Measurements from ENCODE around the gene OR10H1.
"Not testable (repeated sequence)": the region's sequence is repeated elsewhere in the genome, so short reads cannot be mapped to it uniquely, and the experiment has no call there.

OR10H1 gene

DNA sequence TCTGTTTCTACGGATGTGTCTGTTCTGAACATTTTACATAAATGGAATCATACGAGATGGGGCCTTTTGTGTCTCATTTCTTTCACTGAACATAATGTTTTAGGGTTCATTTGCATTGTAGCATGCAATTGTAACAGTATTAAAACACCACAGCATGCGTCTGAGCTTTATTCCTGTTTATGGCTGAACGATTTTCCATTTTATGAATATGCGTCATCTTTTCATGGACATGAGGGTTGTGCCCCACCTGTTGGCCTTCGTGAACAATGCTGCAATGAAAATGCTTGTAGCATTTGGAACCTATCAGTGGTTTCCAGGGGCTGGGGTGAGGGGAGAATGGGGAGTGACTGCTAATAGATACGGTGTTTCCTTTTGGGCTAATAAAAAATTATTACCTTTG is 5.1 kb downstream of the OR10H1 start:
- Histone ChIP-seq H2BK120ac (ENCODE audit: low read depth, low read length) (no peak overlapping the region), H3K9me3 (ENCODE audit: control insufficient read depth, low read length) (no peaks in the 10 kb centered on the region), H3K36me3 (ENCODE audit: control insufficient read depth in 1 of 2, insufficient read depth in 2 of 2, low read depth in 1 of 2, low read length in 2 of 2) (no peaks in the 10 kb centered on the region), H4K91ac (ENCODE audit: low read length) (no peak overlapping the region), H3K9ac (ENCODE audit: low read length) (no peak overlapping the region), H3K4me3 (ENCODE audit: insufficient read depth in 1 of 2, low read depth in 1 of 2, low read length in 2 of 2) (no peak overlapping the region), H2AK5ac (ENCODE audit: low read length, severe bottlenecking) (no peak overlapping the region), H3K27ac (ENCODE audit: low read length, poor library complexity, severe bottlenecking) (no peak overlapping the region), H3K79me1 (replicated peaks; ENCODE audit: low read length, poor library complexity, severe bottlenecking) (no peaks in the 10 kb centered on the region), H3K14ac (ENCODE audit: low read length in 2 of 2) (no peak overlapping the region), H4K8ac (ENCODE audit: low read length) (no peak overlapping the region), H3K18ac (ENCODE audit: low read depth in 1 of 2, low read length in 2 of 2) (no peak overlapping the region), H2BK12ac (ENCODE audit: low read length in 2 of 2) (no peak overlapping the region), H3K4me1 (ENCODE audit: control insufficient read depth, insufficient read depth, low read depth, low read length) (no peaks in the 10 kb centered on the region), H3K27me3 (ENCODE audit: control insufficient read depth in 1 of 2, insufficient read depth in 1 of 2, low read length in 2 of 2) (peaks cover 0 to 33% of the 10 kb centered on the region in 2 experiments), H3K4ac (ENCODE audit: low read depth in 1 of 2, low read length in 2 of 2) (no peak overlapping the region), H3K4me2 (ENCODE audit: low read length, poor library complexity, severe bottlenecking) (no peak overlapping the region), H2AFZ (ENCODE audit: low read depth, low read length) (no peak overlapping the region), H2BK15ac (ENCODE audit: low read depth, poor library complexity, severe bottlenecking) (no peak overlapping the region), H3K23ac (ENCODE audit: low read length in 2 of 2) (no peak overlapping the region), H2BK5ac (ENCODE audit: low read depth, low read length, poor library complexity, severe bottlenecking) (no peak overlapping the region)
- 68% methylated on average over 7 of the region's 7 CpGs for WGBS
- DNase-seq, result no peak

DNA sequence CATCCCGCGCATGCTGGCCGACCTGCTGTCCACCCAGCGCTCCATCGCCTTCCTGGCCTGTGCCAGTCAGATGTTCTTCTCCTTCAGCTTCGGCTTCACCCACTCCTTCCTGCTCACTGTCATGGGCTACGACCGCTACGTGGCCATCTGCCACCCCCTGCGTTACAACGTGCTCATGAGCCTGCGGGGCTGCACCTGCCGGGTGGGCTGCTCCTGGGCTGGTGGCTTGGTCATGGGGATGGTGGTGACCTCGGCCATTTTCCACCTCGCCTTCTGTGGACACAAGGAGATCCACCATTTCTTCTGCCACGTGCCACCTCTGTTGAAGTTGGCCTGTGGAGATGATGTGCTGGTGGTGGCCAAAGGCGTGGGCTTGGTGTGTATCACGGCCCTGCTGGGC is 21.2 kb downstream of the OR10H1 start:
- not testable (repeated sequence) for H2AFZ ChIP-seq (ENCODE audit: low read depth, low read length); H3K9me3 ChIP-seq (ENCODE audit: control insufficient read depth, low read length); H3K14ac ChIP-seq (ENCODE audit: low read length in 2 of 2); H3K27ac ChIP-seq (ENCODE audit: low read length, poor library complexity, severe bottlenecking); H4K91ac ChIP-seq (ENCODE audit: low read length); H3K23ac ChIP-seq (ENCODE audit: low read length in 2 of 2); H3K4ac ChIP-seq (ENCODE audit: low read depth in 1 of 2, low read length in 2 of 2); H2BK120ac ChIP-seq (ENCODE audit: low read depth, low read length); H3K18ac ChIP-seq (ENCODE audit: low read depth in 1 of 2, low read length in 2 of 2); DNase-seq; H2BK5ac ChIP-seq (ENCODE audit: low read depth, low read length, poor library complexity, severe bottlenecking); H3K36me3 ChIP-seq (ENCODE audit: control insufficient read depth in 1 of 2, insufficient read depth in 2 of 2, low read depth in 1 of 2, low read length in 2 of 2); H3K9ac ChIP-seq (ENCODE audit: low read length); H3K79me1 ChIP-seq (replicated peaks; ENCODE audit: low read length, poor library complexity, severe bottlenecking); H3K27me3 ChIP-seq (ENCODE audit: control insufficient read depth in 1 of 2, insufficient read depth in 1 of 2, low read length in 2 of 2); H3K4me3 ChIP-seq (ENCODE audit: insufficient read depth in 1 of 2, low read depth in 1 of 2, low read length in 2 of 2); H2BK12ac ChIP-seq (ENCODE audit: low read length in 2 of 2); H2AK5ac ChIP-seq (ENCODE audit: low read length, severe bottlenecking); H4K8ac ChIP-seq (ENCODE audit: low read length); H3K4me2 ChIP-seq (ENCODE audit: low read length, poor library complexity, severe bottlenecking); H2BK15ac ChIP-seq (ENCODE audit: low read depth, poor library complexity, severe bottlenecking); H3K4me1 ChIP-seq (ENCODE audit: control insufficient read depth, insufficient read depth, low read depth, low read length)
- WGBS, result 91% methylated on average over 5 of the region's 18 CpGs

DNA sequence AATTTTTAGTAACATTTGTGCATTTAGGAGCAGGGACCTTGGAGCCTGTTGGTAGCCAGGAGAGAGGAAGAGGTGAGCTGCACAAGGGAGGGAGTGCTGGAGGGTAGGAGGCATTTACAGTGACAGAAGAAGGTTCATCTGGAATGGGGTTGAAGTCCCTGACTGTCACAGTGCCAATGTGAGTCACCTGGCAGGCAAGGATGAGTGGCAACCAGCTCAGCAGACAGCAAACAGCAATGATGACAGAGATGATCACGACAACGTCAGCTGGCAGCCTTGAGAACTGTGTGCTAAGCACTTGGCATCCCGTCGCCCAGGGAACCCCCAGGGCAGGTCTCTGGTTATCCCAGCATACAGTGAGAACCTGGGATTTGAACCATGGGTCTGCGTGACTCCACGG is 25.4 kb downstream of the OR10H1 start:
- no peaks in the 10 kb centered on the region for H3K79me1 ChIP-seq (replicated peaks; ENCODE audit: low read length, poor library complexity, severe bottlenecking)
- H3K4me1 ChIP-seq (ENCODE audit: control insufficient read depth, insufficient read depth, low read depth, low read length), result no peaks in the 10 kb centered on the region

DNA sequence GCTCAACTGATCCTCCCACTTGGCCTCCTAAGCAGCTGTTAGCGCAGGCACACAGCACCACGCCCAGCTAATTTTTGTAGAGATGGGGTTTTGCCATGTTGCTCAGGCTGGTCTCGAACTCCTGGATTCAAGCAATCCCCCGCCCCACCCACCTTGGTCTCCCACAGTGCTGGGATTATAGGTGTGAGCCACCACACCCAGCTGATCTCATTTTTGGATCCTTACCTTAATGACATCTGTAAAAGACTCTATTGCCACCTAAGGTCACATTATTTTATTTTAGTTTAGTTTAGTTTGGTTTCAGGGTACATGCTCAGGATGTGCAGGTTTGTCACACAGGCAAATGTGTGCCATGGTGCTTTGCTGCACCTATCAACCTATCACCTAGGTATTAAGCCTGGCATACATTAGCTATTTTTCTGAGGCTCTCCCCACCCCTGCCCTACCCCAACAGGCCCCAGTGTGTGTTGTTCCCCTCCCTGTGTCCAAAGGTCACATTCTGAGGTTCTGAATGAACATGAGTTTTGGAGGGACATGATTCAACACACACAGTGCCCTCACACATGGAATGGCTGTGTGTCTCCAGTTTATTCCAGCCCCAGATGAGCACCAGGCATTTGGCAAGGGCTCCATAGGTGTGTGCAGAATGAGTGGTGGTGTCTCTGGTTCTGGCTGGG is 26.7 kb downstream of the OR10H1 start:
- Histone ChIP-seq H2AFZ (ENCODE audit: low read depth, low read length) (no peak overlapping the region), H3K4me2 (ENCODE audit: low read length, poor library complexity, severe bottlenecking) (no peak overlapping the region), H3K27ac (ENCODE audit: low read length, poor library complexity, severe bottlenecking) (no peak overlapping the region), H3K18ac (ENCODE audit: low read depth in 1 of 2, low read length in 2 of 2) (no peak overlapping the region), H2BK15ac (ENCODE audit: low read depth, poor library complexity, severe bottlenecking) (no peak overlapping the region), H3K14ac (ENCODE audit: low read length in 2 of 2) (no peak overlapping the region), H3K79me1 (replicated peaks; ENCODE audit: low read length, poor library complexity, severe bottlenecking) (no peaks in the 10 kb centered on the region), H3K9ac (ENCODE audit: low read length) (no peak overlapping the region), H3K9me3 (ENCODE audit: control insufficient read depth, low read length) (no peaks in the 10 kb centered on the region), H3K36me3 (ENCODE audit: control insufficient read depth in 1 of 2, insufficient read depth in 2 of 2, low read depth in 1 of 2, low read length in 2 of 2) (no peaks in the 10 kb centered on the region), H3K4ac (ENCODE audit: low read depth in 1 of 2, low read length in 2 of 2) (no peak overlapping the region), H3K27me3 (ENCODE audit: control insufficient read depth in 1 of 2, insufficient read depth in 1 of 2, low read length in 2 of 2) (peaks cover 0 to 7% of the 10 kb centered on the region in 2 experiments), H4K8ac (ENCODE audit: low read length) (no peak overlapping the region), H2BK5ac (ENCODE audit: low read depth, low read length, poor library complexity, severe bottlenecking) (no peak overlapping the region), H3K4me1 (ENCODE audit: control insufficient read depth, insufficient read depth, low read depth, low read length) (no peaks in the 10 kb centered on the region), H3K4me3 (ENCODE audit: insufficient read depth in 1 of 2, low read depth in 1 of 2, low read length in 2 of 2) (no peak overlapping the region), H2AK5ac (ENCODE audit: low read length, severe bottlenecking) (no peak overlapping the region), H2BK120ac (ENCODE audit: low read depth, low read length) (no peak overlapping the region), H3K23ac (ENCODE audit: low read length in 2 of 2) (no peak overlapping the region), H2BK12ac (ENCODE audit: low read length in 2 of 2) (no peak overlapping the region), H4K91ac (ENCODE audit: low read length) (no peak overlapping the region)
- no peak for DNase-seq
- 60% methylated on average over 4 of the region's 4 CpGs for WGBS

More for the DNA sequence above, 25.4 kb downstream of the OR10H1 start:
- Histone ChIP-seq H3K18ac (ENCODE audit: low read depth in 1 of 2, low read length in 2 of 2) (no peak overlapping the region), H2BK15ac (ENCODE audit: low read depth, poor library complexity, severe bottlenecking) (no peak overlapping the region), H3K4me3 (ENCODE audit: insufficient read depth in 1 of 2, low read depth in 1 of 2, low read length in 2 of 2) (no peak overlapping the region), H2BK12ac (ENCODE audit: low read length in 2 of 2) (no peak overlapping the region), H2BK5ac (ENCODE audit: low read depth, low read length, poor library complexity, severe bottlenecking) (no peak overlapping the region), H3K4me2 (ENCODE audit: low read length, poor library complexity, severe bottlenecking) (no peak overlapping the region), H4K91ac (ENCODE audit: low read length) (no peak overlapping the region), H2AFZ (ENCODE audit: low read depth, low read length) (no peak overlapping the region), H2BK120ac (ENCODE audit: low read depth, low read length) (no peak overlapping the region), H3K27ac (ENCODE audit: low read length, poor library complexity, severe bottlenecking) (no peak overlapping the region), H4K8ac (ENCODE audit: low read length) (no peak overlapping the region), H3K36me3 (ENCODE audit: control insufficient read depth in 1 of 2, insufficient read depth in 2 of 2, low read depth in 1 of 2, low read length in 2 of 2) (no peaks in the 10 kb centered on the region), H3K9ac (ENCODE audit: low read length) (no peak overlapping the region), H3K4ac (ENCODE audit: low read depth in 1 of 2, low read length in 2 of 2) (no peak overlapping the region), H3K9me3 (ENCODE audit: control insufficient read depth, low read length) (no peaks in the 10 kb centered on the region), H3K14ac (ENCODE audit: low read length in 2 of 2) (no peak overlapping the region), H3K23ac (ENCODE audit: low read length in 2 of 2) (no peak overlapping the region), H3K27me3 (ENCODE audit: control insufficient read depth in 1 of 2, insufficient read depth in 1 of 2, low read length in 2 of 2) (peaks cover 0 to 7% of the 10 kb centered on the region in 2 experiments), H2AK5ac (ENCODE audit: low read length, severe bottlenecking) (no peak overlapping the region)
- DNase-seq, result no peak
- 54% methylated on average over 6 of the region's 6 CpGs for WGBS

Data from mesenchymal stem cell (in vitro differentiated cells and primary cell).